CD1c-positive myeloid dendritic cell (primary cell): ENCODE data around the gene ANO5.
A peak's percentile ranks its signal among the peaks of the same experiment; 100 is the strongest.
"Not testable (repeated sequence)": the region's sequence is repeated elsewhere in the genome, so short reads cannot be mapped to it uniquely, and the experiment has no call there.

Experiments
- DNase-seq: peaks from one replicate; pipeline ENCODE4 v3.0.0-alpha.2; 2016; ENCODE audit errors: extremely low spot score

ANO5 gene

DNA sequence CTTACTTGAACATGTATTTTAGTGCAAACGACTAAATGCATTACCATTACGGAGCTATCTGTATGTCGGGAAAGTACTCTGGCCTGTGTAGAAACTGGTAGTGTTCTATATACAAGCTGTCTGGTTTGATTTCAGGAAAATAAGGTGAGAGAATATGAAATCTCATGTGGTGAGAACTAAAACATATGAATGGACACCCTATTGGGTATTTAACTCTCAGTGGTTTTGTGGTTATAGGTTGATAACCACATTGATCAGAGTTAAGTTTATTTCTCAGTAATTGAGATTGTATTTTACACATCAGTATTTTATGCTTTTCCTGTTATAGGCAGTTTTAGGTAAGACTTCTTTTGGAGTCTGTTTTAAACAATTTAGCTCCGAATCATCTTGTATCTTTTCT is 10.4 kb downstream of the ANO5 start:
- no peak for DNase-seq

DNA sequence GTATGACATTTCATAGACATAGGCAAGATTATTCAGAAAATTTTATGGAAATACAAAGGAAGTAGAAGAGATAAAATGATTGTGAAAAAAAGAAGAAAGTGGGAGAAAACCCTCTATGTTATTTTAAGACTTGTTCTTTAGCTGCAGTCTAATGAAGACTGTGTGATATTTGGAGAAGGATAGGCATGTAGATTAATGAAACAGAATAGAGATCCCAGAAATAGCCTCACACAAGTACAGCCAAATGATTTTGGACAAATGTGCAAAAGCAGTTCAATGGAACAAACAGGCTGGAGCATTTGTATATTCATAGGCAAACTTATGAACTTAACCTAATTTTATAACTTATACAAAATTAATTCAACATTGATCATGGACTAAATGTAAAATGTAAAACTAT is 14.3 kb downstream of the ANO5 start:
- DNase-seq: no peak

DNA sequence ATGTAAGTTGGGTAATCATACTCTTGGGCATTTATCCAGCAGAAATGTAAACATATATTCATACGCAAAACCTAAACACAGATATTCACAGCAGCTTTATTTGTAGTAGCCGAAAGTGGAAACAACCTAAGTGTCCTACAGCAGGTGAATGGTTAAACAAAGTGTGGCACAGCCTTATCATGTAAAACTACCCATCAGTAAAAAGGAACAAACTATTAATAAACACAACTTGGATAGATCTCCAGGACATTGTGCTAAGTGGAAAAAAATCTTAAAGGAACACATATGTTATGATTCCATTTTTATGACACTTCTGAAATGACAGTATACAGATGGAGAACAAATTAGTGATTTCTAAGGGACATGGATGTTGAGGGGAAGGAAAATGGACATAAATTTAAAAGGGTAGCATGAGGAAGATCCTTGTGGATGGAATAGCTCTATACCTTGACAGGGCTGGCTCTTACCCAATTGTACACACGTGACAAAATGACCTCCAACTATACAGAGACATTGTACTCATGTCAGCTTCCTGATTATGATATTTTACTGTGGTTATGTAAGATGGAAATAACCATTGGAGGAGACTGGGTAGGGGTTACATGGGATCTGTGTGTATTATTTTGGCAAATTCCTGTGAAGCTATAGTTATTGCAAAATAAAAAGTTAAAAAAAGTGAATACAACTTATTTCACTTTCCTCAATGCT is 15.4 kb downstream of the ANO5 start:
- DNase-seq: no peak

DNA sequence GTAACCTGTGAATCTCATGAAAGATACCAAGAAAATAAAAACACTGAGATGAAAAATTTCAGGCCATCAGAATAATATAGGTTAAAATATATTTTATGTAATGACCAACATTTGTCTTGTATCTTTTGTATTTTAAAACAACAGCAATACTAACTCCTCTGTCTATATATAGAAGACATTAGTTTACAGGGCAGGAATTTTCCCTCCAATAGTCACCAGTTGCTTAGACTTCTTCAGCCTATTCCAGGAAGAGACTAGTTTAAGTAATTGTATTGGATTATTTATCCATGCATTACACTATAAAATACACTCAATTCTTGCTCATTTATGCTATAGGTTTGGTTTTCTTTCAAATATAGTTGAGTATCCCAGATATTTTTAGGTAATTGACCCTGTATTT is 24.1 kb downstream of the ANO5 start:
- DNase-seq: no peak

DNA sequence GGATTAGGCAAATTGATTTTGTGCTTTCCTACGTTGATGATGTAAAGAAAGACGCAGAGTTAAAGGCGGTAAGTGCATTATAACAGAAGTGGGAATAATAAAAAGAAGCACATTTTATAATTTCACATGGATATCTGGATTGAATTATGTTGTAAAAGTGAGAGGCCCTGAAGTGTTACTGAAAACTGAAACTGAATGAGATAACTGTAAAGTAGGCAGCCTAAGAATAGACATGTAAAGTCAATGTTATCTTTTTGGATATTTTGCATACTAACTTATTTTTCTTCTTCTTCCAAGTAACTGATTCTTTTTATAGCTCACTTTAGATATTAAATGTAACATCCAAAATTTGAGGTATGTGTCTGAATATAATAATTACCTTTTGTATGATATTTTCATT is 28.3 kb downstream of the ANO5 start:
- DNase-seq: no peak

DNA sequence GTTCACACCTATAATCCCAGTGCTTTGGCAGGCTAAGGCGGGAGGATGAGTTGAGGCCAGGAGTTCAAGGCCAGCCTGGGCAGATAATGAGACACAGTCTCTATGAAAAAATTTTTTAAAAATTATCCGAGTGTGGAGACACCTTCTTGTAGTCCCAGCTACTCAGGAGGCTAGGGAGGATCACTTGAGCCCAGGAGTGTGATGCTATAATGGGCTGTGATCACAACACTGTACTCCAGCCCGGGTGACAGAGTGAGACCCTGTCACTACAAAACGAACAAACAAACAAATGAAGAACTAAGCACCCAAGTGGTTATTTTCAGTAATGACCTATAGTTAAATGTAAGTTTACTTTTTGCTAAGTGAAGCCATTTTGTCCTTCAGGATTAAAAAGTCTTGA is 32.3 kb downstream of the ANO5 start:
- DNase-seq: no peak

DNA sequence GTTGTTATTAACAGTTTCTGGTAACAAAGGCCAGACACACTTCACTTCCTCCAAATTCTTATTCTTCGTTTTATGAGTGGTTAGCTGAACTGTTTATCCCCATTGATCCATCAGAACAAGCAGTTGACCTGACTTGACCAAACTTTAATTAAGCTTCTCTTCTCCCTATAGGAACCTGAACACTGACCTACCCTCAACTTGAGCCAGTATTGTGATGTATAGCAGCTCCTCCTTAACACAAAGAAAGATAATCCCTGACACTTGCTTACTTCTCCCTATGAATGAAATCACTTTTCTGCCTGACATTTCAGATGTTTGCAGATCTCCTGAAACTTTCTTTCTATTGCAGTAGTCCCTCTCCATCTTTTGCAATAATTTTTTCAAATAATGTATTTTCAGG is 41.9 kb downstream of the ANO5 start:
- no peak for DNase-seq

DNA sequence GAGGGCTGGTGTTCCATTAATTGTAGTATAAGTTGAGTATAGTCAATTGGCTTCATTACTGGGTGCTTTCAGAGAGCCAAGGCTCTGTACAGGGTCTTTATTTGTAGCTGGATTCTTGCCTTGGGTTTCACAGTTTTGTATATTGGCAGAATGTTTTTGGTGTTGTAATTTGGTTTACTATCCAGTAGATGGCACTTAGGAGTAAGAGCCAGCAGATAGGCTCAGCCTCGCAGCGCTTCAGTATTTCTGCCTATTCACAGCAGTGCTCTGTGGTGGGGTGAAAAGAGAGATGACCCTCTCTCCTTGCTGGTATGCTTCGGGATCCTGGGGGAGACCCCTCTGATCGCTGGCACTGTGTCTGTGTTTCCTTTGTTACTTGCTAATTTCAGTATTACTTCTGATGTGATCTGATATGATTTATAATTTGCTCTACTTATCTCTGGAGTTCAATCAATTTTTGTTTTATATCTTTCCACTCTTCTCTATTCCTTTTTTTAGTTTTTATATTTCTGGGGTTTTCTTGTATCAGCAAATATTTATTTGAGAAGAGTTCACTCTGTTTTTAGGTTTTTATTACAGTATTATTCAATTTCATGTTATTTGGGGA is 52.2 kb downstream of the ANO5 start:
- DNase-seq: peak; percentile 56

DNA sequence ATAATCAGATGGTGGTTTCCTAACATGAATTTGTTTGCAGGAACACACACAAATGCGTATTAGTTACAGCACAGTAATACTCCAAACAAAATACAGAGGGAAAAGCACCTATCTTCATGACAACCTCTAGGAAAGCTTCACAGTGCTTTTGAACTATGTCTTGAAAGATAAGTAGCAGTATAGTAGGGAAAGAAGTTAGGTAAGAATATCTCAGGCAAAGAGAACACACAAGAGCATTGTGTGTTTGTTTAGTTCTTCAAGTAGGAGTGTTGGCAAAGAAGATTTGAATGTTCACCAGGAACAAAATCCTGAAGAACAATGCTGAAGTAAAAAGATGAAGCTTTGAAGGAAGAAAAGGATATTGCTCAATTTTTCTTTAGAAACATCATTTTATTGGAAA is 54.1 kb downstream of the ANO5 start:
- no peak for DNase-seq

DNA sequence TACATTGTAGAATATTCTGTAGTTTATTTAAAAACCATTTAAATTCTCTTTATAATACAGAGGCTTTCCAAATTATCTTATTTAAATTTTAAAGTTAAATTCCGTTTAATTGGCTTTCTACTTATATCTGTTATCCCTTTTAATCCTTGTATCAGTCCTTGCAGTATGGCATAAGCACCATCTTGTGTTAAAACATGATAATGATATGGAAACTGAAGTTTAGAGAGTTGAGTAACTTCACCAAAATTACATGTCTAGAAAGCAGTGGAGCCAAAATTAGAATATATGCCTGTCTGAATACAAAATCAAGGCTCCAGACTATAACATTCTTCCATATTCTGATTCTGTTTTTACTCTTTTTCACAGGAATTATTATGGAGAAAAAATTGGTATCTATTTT is 57.0 kb downstream of the ANO5 start:
- DNase-seq: no peak

DNA sequence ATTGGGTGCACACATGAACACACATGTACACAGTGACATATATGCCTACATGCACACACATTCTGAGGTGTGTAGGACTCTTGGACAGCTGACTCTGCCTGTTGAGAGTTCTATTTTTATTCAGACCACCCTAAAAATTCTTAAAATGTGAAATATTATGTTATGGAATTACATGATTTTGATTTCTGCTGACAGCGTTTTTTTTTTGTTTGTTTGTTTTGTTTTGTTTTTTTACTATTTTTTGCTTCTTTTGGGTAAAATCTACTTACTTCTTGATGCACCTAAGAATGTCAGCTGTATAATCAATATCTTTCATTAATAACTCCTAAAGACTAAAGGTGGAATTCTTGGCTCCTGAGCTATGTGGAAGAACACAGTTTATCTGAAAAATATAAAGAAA is 64.0 kb downstream of the ANO5 start:
- DNase-seq: no peak

DNA sequence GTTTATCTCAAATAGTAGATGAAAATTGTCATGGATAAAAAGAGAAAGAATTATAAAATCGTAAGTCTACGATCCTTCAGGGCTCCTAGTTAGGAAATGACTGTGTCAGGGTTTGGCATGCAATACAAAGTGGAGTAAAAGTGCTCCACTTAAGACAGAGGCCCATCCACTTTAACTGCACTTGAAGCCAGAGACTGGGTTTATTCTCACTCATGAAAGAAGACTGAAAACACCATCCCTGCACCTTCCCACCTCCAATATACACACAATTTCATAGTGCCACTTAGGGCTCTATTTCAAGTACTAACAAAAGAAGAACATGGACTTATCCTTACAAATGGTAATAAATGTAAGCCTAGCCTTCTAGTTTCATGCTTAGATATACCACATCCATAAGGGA is 70.7 kb downstream of the ANO5 start:
- DNase-seq: no peak

DNA sequence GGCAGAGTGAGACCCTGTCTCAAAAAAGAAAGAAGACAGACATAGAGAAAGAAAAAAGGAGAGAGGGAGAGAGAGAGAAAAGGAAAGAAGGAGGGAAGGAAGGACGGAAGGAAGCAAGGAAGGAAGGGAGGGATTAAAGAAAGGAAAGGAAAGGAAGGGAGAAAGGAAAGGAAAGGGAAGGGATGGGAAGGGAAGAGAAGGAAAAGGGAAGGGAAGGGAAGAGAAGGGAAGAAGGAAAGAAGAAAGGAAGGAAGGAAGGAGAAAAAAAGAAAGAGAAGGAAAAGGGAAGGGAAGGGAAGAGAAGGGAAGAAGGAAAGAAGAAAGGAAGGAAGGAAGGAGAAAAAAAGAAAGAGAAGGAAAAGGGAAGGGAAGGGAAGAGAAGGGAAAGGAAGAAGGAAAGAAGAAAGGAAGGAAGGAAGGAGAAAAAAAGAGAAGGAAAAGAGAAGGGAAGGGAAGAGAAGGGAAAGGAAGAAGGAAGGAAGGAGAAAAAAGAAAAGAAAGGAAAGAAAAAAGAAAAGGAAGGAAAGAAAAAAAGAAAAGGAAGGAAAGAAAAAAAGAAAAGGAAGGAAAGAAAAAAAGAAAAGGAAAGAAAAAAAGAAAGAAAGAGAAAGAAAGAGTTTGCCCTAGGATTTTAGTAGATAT is 76.2 kb downstream of the ANO5 start:
- DNase-seq: not testable (repeated sequence)

DNA sequence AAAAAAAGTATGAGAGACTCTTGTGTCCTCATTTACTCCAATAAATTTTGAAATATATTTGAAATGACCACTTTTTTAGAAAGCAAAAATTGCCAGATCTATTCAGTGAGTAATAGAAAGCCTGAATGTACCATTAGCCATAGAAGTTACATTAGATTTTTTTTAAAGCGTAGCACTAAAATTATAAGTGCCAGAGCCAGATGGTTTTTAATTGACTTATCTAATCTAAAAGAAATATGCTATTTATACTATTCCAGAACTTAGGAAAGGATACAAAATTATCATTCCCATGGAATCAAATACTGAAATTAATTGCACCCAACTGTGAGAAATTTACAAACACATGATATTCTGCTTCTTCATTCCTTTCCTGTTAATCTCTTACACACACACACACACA is 80.9 kb downstream of the ANO5 start:
- no peak for DNase-seq

DNA sequence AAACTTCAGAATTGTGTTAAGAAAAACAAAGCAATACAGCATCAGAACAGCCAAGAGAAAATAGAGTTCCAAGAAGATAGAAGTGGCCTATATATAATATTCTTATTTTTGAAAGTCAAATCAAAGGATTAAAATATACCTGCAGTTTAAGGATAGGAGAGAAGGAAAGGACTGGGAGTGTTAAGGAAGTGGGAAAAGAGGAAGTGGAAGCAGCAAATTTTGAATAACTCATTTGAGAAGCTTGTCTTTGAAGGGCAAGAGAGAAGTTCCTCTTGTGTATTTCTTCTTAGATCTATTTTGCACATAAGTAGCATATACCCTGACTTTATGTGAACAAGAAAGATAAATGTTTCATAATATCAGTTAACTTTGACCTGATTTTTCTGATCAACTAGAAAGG is 82.7 kb downstream of the ANO5 start:
- DNase-seq: peak; percentile 8

DNA sequence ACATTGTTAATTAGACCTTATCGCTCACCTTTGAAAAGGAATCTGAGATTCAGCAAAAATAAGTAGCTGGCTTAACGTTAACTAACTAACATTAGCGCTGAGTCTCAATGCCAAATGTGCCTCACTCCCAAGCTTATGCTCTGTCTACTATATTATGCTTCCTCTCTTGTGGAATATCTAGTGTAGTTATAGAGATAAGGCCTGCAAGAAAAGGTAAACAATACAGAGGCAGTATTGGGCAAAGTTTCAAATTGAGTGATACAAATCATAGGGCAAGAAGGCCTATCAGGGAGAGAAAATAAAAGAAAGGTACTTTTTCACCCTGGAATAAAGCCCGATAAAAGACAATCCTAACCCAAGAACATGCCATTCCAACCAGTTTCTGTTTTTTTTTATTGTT is 83.7 kb downstream of the ANO5 start:
- DNase-seq: no peak

DNA sequence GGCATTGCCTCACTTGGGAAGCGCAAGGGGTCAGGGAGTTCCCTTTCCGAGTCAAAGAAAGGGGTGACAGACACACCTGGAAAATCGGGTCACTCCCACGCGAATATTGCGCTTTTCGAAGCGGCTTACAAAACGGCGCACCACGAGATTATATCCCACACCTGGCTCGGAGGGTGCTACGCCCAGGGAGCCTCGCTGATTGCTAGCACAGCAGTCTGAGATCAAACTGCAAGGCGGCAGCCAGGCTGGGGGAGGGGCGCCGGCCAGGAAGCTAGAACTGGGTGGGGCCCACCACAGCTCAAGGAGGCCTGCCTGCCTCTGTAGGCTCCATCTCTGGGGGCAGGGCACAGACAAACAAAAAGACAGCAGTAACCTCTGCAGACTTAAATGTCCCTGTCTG is 92.1 kb downstream of the ANO5 start:
- not testable (repeated sequence) for DNase-seq

DNA sequence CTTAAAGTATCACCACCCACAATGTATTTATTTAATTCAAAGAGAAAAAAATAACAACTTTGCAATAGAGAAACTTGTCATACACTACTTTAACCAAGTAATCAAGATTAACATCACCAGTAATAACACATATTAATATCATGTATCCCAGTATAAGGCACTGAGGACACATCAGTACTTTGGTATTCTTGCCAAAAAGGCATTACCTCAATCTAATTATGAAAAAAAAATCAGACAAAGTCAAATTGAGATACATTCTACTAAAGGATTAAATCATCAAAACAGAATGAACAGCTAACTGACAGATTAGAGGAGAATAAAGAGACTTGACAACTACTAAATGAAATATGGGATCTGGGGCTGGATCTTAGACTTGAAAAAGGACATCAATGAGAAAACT is 109.5 kb downstream of the ANO5 start:
- no peak for DNase-seq

DNA sequence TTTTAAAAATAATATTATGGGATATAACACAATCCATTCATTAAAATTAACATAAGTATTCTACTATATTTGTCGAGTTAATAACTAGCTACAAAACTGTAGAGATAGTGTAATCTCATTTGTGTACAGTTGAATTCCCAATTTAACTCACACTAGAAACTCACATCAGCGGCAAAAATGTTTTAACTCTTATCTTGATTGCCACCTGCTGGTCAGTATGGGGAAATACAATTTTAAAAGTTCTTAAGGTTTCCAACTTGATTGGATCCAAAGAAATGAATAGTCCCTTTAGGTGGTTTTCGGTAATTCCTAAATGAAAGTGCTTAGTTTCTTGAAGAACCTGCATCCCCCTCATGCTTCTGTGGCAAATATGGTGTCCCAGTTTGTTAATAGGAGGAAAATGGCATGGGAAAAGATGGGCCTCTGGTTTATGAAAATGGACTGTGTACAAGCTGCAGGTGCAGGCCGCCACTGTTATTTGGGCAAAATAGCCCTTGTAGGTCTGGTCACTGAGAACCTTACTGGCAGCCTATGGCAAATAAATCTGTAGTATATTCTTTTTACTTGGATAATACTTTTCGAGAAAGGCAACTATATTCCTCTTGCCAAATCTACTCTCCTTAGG is 111.6 kb downstream of the ANO5 start:
- DNase-seq: peak; percentile 47

DNA sequence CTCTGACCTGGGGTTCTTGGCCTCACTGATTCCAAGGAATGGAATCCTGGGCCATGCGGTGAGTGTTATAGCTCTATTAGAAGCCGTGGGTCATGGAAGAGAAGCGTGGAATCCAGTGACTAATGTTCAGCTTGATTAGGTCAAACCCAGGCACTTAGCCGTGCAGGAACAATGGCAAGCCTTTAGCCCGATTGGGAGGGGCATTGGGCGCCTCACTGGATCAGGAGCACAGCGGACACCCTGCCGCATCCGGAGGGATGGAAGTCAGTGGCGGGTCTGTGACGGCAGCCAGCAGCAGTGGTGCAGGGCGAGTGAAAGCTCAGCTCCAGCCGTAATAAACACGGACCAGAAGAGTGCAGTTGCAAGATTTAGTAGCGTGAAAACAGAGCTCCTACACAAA is 124.8 kb downstream of the ANO5 start:
- DNase-seq: no peak

DNA sequence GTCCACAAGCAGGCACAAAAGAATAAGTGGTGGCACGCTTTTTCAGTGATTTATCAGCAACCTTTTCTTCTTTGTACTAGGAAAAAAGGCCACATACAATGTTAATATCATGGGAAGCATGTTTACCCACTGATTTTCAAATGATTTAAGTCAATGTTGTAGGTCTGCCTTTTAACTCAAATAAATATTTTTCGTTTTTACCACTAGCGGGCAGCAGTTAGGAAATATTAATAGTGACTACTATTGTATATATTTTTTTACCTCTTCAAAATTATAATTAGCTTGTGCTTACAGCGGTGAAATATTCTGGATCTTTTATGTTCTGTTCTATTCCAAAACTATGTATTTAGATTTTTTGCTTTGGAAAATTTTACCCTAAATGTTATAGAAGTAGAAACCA is 138.9 kb downstream of the ANO5 start:
- DNase-seq: no peak
